Measurements from ENCODE around the gene MNAT1.
"Not testable (repeated sequence)": the region's sequence is repeated elsewhere in the genome, so short reads cannot be mapped to it uniquely, and the experiment has no call there.

Gene MNAT1

GRCh38 chr14:60807971-60808370 is 73.4 kb downstream of the MNAT1 start:
- DNase-seq: no peak

DNA sequence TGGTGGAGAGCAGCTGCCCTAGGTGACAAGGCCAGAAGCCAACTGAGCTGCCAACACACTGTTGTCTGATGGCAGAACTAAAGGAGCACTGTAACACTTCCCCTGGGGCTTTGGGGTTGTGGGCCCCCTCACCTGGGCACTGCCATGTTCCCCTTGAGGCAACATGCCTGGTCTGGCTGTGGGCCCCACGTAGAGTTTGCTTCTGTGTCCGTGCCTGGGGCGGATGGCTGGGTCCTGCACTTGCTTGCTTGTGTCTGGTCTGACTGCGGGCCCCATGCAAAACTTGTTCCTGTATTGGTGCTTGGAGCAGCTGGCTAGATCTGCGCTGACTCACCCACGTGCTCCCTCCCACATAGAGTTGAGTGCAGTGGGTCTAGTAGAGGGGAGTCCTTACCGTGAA is 78.4 kb downstream of the MNAT1 start:
- DNase-seq: no peak

GRCh38 chr14:60815371-60815770 is 80.8 kb downstream of the MNAT1 start:
- peak; percentile 6 for DNase-seq

DNA sequence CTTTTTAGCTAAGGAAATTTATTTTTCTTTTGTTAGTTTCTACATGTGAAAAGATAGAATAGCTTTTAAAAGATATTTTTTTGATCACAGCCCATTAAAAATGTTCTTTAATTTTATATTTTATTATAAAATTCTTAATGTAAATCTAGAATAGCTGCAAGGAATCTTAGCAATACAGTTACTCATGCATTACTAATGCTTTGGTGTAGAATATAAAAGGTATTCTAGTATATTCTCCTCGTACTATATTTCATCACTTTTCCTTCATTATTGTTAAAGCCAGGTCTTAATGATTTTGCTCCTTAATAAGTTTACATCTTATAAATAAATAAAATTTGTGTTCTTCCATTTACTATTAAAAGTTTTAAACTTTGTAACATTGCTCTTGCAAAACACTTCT is 82.6 kb downstream of the MNAT1 start:
- no peak for DNase-seq

DNA sequence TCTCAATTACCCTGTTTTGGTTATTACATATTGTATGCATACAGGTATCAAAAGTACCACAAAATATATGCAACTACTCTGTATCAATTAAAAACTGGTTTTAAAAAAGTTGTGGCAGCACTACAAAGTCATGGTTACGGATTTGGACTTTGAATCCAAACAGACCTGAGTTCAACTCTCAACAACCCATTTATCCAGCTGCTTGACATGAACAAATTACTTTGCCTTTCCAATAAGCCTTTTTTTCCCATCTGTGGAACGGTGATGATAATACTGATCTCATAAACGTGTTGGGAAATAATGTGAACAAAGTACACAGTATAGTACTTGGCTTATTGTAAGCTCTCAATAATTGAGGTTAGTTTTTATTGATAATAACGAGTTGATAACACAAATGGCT is 85.0 kb downstream of the MNAT1 start:
- no peak for DNase-seq

DNA sequence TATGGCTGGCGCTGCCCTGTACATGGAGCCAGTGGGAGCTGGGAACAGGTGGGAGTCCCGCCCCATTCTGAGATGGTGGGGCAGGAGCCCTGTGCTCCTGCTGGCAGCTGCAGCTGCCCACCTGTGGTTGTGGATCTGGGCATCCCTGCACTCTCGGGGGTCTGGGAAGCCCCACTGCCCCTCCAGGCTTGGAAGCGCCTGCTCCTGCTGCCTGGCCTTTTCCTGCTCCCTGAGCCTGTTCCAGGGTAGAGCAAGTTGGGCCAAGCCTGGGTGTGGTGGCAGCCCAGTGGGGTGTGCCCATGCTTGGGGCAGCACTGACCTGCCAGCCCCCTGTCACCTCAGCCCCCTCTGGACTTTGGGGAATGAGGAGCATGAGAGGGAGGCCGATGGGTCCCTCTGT is 104.0 kb downstream of the MNAT1 start:
- no peak for DNase-seq

- no peak for DNase-seq
Measured at GRCh38 chr14:60839057-60839456, 104.5 kb downstream of the MNAT1 start.

GRCh38 chr14:60839657-60840056 is 105.1 kb downstream of the MNAT1 start:
- DNase-seq: no peak

- no peak for DNase-seq
Measured at GRCh38 chr14:60840313-60840712, 105.8 kb downstream of the MNAT1 start.

GRCh38 chr14:60845523-60845922 is 111.0 kb downstream of the MNAT1 start:
- no peak for DNase-seq

- no peak for DNase-seq
Measured at GRCh38 chr14:60848066-60848465, 113.5 kb downstream of the MNAT1 start.

DNA sequence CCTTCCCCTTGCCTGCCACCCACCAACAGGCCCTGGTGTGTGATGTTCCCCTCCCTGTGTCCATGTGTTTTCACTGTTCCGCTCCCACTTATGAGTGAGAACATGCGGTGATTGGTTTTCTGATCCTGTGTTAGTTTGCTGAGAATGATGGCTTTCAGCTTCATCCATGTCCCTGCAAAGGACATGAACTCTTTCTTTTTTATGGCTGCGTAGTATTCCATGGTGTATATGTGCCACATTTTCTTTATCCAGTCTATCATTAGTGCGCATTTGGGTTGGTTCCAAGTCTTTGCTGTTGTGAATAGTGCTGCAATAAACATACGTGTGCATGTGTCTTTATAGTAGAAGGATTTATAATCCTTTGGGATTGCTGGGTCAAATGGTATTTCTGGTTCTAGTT is 117.1 kb downstream of the MNAT1 start:
- not testable (repeated sequence) for DNase-seq

DNA sequence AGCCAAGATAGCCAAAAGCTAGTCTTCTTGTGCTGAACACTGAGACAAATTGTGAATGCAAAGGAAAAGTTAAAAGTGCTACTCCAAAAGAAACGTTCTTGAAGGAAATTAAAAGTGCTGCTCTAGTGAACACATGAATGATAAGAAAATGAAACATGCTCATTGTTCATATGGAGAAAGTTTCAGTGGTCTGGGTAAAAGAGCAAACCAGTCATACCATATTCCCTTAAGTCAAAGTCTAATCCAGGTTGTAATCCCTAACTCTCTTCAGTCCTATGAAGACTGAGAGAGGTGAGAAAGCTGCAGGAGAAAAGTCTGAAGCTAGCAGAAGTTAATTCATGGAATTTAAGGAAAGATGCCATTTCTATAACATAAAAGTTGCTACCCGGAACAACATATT is 121.5 kb downstream of the MNAT1 start:
- no peak for DNase-seq

DNA sequence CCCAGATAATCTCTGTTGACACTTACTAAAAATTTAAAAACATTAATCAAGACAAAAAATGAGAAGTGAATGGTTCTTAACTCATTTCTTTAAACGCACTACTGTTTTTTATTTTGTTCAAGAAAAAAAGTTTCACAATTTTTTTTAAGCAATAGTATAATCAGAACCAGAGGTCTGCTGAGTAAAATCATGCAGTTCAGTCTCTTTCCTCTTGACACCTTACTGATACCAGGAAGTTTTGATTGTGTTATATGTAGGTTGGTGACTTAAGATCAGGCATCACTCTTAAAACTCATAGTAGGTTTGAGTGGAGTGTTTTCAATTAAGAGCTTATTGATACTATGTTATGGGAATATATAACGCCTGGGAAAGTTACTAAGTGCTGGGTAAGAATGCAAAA is 125.0 kb downstream of the MNAT1 start:
- DNase-seq: no peak

- DNase-seq: no peak
Measured at GRCh38 chr14:60861545-60862140, 127.1 kb downstream of the MNAT1 start.

GRCh38 chr14:60862283-60862682 is 127.7 kb downstream of the MNAT1 start:
- no peak for DNase-seq

GRCh38 chr14:60863249-60863648 is 128.7 kb downstream of the MNAT1 start:
- DNase-seq: no peak

DNA sequence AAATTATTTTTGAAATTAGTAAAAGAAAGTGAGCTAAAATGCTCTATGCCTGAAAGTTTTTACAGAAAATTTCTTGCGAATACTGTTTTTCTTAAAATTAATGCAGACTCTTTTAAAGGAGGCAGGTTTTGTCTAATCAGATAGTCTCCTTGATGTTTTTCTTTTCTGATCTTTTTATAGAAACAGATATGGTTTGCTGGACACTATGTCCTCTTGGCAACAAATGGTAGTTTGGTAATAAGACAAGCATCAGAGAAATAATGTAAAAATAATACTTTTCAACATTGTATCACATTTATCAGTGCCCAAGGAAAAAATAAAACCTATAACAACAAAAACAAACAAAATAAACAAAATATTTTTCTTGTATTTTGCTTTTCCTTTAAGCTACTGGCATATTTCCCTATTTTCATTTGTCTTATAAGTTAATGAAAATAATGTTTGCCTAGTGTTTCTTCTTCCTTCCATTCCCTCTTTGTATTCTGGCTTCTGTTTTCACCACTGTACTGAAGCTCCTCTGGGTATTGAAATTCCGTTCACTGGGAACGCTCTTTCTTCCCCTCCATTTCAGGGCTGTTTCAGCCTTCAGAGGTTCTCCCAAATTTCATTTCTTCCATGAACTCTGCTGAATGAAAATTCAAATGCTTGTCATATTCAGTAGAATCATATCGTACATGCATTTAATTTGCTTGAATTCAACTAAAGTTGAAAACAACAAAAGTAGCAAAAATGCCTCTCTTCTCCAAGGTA is 131.0 kb downstream of the MNAT1 start:
- DNase-seq: no peak

GRCh38 chr14:60867503-60868172 is 133.1 kb downstream of the MNAT1 start:
- DNase-seq: no peak

DNA sequence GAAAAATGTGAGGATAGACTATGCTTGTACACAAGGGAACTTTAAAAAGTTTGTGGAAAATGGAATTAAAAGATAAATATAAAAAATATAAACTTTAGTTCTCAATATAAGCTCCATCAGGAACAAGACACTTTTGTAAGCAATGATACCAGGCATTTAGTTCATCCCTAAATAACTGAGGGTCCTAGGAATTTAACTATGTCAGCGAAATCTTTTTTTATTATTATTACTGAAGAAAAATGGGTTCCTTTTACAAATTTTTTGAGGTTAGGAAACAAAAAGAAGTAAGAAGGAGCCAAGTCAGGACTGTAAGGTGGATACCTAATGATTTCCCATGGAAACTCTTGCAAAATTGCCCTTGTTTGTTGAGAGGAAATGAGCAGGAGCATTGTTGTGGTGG is 143.6 kb downstream of the MNAT1 start:
- DNase-seq: no peak

- no peak for DNase-seq
Measured at GRCh38 chr14:60878536-60878935, 144.0 kb downstream of the MNAT1 start.

DNA sequence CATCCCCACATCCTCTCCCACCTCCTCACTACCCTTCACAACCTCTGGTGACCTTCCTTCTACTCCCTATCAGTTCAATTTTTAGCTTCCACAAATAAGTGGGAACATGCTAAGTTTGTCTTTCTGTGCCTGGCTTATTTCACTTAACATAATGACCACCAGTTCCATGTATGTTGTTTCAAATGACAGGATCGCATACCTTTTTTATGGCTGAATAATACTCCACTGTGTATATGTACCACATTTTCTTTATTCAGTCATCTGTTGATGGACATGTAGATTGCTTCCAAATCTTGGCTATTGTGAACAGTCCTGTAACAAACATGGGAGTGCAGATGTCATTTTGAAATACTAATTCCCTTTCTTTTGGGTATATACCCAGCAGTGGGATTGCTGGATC is 147.7 kb downstream of the MNAT1 start:
- DNase-seq: no peak

GRCh38 chr14:60884134-60884533 is 149.6 kb downstream of the MNAT1 start:
- DNase-seq: no peak

DNA sequence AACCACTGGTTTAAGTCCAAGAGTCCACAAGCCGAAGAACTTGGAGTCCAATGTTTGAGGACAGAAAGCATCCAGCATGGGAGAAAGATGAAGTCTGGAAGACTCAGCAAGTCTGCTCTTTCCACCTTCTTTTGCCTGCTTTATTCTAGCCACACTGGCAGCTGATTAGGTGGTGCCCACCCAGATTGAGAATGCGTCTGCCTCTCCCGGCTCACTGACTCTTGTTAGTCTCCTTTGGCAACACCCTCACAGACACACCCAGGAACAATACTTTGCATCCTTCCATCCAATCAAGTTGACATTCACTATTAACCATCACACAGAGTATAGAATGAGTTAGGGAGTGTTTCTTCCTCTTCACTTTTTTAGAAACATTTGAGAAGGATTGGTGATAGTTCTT is 156.1 kb downstream of the MNAT1 start:
- DNase-seq: not testable (repeated sequence)
